Kidney tubule cell (primary cell): Measurements from ENCODE around the gene FBXW8.
A peak's percentile ranks its signal among the peaks of the same experiment; 100 is the strongest.

Source experiments
- DNase-seq: peaks from one replicate; pipeline ENCODE4 v3.0.0-alpha.2; 2018; ENCODE audit warnings: low spot score

Gene FBXW8

GRCh38 chr12:117058442-117059072 is 147.8 kb downstream of the FBXW8 start:
- DNase-seq, result no peak

GRCh38 chr12:117059156-117059555 is 148.4 kb downstream of the FBXW8 start:
- DNase-seq, result no peak

- DNase-seq, result no peak
Observed at GRCh38 chr12:117060246-117060928, 149.6 kb downstream of the FBXW8 start.

- DNase-seq, result no peak
Observed at GRCh38 chr12:117060929-117061305, 150.2 kb downstream of the FBXW8 start.

GRCh38 chr12:117061555-117062079 is 150.9 kb downstream of the FBXW8 start:
- DNase-seq, result no peak

GRCh38 chr12:117063162-117063911 is 152.6 kb downstream of the FBXW8 start:
- no peak for DNase-seq

GRCh38 chr12:117064049-117064448 is 153.3 kb downstream of the FBXW8 start:
- DNase-seq, result no peak

GRCh38 chr12:117064596-117064995 is 153.8 kb downstream of the FBXW8 start:
- no peak for DNase-seq

- no peak for DNase-seq
Observed at GRCh38 chr12:117067016-117067415, 156.3 kb downstream of the FBXW8 start.

GRCh38 chr12:117067638-117068037 is 156.9 kb downstream of the FBXW8 start:
- no peak for DNase-seq

- no peak for DNase-seq
Observed at GRCh38 chr12:117068492-117068891, 157.7 kb downstream of the FBXW8 start.

GRCh38 chr12:117069101-117069797 is 158.5 kb downstream of the FBXW8 start:
- DNase-seq, result no peak

- no peak for DNase-seq
Observed at GRCh38 chr12:117069926-117070900, 159.5 kb downstream of the FBXW8 start.

- no peak for DNase-seq
Observed at GRCh38 chr12:117071009-117071408, 160.3 kb downstream of the FBXW8 start.

- no peak for DNase-seq
Observed at GRCh38 chr12:117072106-117072505, 161.4 kb downstream of the FBXW8 start.

GRCh38 chr12:117072736-117073490 is 162.2 kb downstream of the FBXW8 start:
- DNase-seq, result no peak

- no peak for DNase-seq
Observed at GRCh38 chr12:117073611-117074010, 162.9 kb downstream of the FBXW8 start.

- DNase-seq, result peak; percentile 89
Observed at GRCh38 chr12:117076410-117077372, 165.9 kb downstream of the FBXW8 start.

- no peak for DNase-seq
Observed at GRCh38 chr12:117079487-117079886, 168.7 kb downstream of the FBXW8 start.
